DMS 273 (cell line): ENCODE results near the gene LRCH4.

Experiments
- DNase-seq: peaks from one replicate; lab custom pipeline; 2025; ENCODE audit not compliant: unreplicated experiment; lab: John Stamatoyannopoulos, UW

Gene LRCH4

GRCh38 chr7:100606313-100606712, 20.4 kb upstream of the LRCH4 start:
- DNase-seq, result no peak

DNA sequence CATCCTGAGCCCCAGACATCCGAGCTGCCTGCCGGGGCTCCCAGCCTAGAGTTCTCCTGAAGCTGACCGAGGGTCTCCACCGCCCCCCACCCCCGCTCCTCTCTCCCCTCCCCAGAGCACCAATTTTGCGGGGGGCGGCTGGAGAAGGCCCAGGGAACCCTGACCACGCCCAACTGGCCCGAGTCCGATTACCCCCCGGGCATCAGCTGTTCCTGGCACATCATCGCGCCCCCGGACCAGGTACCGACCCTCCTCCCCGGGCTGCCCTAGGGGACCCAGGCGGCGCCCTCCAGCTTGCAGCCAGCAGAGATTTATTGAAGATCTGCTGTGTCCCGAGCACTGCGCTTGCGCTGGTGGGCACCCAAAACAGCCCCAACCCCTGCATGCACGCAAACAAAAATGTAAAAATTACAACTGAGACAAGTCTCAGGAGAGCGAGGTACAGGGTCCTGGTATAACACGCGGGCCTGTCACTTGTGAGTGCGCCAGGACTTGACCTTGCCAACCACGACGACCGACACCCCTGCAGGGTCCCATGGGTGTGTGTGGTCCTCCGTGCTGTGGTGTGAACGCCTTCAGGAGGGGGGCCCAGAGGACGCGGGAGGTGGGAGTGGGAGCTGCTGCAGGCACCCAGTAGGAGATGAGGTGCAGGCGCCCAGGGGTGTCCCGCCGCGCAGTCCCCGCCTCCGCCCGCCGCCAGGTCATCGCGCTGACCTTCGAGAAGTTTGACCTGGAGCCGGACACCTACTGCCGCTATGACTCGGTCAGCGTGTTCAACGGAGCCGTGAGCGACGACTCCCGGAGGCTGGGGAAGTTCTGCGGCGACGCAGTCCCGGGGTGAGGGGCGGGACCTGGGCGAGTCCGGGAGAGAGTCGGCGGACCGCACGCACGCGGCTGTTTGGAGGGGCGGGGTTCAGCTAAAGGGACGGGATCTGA, 19.3 kb upstream of the LRCH4 start:
- DNase-seq, result no peak

DNA sequence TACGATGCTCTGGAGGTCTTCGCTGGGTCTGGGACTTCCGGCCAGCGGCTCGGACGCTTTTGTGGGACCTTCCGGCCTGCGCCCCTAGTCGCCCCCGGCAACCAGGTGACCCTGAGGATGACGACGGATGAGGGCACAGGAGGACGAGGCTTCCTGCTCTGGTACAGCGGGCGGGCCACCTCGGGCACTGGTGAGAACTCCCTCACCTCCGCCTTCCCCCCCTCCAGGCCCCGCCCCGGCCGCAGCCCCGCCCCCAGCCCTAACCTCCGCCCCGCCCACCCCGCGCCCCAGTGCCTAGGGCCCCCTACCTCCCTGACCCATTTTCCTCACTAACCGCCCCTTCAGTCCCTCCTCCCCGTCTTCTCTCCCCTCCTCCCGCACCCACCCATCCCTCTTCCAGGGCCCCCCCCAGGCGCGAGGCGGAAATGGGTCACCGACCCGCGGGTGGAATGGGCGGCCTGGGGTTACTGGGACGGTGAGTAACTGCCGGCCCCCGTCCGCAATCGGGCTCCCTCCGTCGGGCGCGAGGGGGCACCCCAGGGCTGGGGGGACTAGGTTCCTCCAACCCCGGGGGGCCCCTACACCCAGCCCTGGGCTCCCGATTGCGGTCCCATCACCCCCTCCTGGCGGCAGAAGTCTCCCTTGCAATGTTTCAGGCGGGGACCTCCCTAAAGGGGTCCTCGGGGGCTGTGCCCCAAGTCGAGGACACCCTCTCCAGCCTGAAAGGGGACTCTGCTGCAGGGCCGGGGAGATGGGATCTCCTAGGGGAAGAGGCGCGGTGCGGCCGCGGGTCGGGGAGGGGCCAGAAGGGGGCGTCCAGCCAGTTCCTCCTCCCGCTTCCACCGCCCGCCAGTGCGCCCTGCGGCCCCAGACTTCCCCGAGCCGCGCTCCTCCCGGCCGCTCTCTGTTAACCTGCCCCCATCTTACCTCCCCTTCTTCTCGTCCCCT, 18.4 kb upstream of the LRCH4 start:
- peak; percentile 84 for DNase-seq

GRCh38 chr7:100603726-100604027, 17.7 kb upstream of the LRCH4 start:
- no peak for DNase-seq

DNA sequence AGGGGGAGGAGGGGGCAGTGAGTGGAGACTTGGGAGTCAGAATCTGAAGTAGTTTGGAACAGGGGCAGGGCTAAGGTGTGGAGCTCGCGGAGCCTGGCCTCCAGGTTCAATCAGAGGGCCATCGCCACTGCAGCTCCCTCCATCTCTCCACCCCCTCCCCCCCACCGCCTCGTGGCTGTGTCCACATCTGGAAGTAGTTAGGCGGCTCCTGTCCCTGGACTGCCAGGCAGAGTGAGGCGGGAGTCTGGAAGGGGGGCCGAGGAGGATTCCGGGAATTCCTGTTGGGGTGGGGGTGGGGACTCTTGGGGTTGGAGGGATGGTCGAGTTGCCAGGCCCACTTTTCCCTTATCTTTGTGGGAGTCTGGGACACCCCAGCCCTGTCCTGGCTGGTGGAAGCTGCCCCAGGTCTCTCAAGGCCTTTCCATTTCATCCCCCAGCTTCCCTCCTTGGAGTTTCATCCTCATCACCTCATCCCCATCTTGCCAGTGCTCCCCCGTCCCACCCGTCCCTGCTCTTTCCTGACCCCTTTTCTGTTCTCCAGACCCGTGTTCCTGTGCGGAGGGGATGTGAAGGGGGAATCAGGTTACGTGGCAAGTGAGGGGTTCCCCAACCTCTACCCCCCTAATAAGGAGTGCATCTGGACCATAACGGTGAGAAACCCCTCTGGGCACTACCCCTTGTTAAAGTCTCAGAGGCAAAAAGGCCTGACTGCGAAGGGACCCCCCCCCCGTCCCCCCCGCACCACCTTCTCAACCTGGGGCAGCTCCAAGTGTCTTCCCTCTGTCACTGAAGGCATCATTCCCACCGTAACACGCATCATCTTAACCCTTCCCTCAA, 17.2 kb upstream of the LRCH4 start:
- peak; percentile 60 for DNase-seq

- DNase-seq, result no peak
Measured at GRCh38 chr7:100600730-100601038, 14.8 kb upstream of the LRCH4 start.

DNA sequence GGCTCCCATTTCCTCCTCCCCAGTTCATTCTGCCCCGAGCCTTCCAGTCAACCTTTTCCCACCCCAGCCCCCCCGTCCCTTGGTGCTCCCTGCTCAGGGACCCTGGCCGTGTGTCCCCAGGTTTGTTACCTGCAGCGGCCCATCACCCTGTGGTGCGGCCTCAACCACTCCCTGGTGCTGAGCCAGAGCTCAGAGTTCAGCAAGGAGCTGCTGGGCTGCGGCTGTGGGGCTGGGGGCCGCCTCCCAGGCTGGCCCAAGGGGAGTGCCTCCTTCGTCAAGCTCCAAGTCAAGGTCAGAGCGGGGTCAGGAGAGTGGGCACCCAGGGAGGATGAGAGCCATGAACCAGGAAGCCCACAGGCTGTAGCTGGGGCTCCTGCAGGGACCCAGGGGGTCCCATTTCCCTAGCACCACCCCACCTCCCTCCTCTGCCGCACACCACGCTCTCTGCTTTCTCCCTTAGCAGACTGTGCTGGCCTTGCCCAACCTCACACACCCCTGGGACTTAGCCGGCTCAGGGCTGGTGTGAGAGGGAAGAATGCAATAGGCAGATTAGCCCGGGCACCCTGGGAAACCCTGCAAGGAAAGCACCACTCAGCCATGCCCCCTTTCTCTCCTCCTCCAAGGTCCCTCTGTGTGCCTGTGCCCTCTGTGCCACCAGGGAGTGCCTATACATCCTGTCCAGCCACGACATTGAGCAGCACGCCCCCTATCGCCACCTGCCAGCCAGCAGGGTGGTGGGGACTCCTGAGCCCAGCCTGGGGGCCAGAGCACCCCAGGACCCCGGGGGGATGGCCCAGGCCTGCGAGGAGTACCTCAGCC, 14.2 kb upstream of the LRCH4 start:
- DNase-seq, result no peak

DNA sequence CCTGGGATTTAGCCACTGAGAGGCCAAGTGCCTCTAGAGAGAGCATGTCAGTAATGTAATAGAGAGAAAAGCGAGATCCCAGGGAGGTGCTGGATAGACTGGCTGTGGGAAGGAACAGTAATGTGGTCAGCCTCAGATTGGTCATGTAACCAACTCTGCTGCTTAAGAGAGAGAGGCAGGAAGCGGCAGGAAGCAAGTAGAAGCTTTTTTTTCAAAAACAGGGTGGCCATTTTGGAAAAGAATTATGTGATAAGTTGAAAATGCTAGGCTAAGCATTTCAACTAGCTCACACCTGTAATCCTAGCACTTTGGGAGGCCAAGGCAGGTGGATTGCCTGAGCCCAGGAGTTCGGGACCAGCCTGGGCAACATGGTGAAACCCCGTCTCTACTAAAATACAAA, 12.5 kb upstream of the LRCH4 start:
- DNase-seq, result no peak

- DNase-seq, result no peak
Measured at GRCh38 chr7:100595188-100595587, 9.3 kb upstream of the LRCH4 start.

DNA sequence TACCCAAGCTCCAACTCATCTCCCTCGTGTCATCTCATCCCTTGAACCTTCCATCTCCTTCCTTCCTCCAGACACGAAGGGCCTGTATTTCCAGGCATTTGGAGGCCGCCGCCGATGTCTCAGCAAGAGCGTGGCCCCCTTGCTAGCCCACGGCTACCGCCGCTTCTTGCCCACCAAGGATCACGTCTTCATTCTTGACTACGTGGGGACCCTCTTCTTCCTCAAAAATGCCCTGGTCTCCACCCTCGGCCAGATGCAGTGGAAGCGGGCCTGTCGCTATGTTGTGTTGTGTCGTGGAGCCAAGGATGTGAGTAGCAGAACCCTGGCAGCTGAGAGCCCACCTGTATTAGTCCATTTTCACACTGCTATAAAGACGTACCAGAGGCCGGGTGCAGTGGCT, 5.7 kb upstream of the LRCH4 start:
- no peak for DNase-seq

DNA sequence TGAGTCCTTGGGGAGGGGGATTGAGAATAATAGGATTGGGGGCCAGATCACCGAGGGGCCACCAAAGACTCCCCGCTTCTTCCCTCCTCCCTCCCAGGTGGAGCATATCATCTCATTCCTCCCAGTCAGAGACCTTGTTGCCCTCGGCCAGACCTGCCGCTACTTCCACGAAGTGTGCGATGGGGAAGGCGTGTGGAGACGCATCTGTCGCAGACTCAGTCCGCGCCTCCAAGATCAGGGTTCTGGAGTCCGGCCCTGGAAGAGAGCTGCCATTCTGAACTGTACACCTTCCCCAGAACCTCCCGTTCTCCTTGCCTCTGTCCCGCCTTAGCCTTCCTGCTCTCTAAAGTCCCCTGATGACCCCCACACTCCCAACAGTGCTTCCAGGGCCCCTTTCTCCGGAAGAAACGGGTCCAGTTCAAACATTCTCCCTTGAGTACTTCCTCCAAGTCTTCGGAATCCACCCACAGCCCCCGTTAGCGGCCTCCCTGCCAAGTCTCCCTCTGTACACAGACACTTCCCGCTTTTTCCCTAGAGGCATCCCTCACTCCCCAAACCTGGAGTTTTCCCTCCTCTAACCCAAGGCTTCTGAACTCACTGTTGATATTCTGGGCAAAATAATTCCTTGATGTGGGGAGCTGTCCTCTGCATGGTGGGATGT, 4.3 kb upstream of the LRCH4 start:
- no peak for DNase-seq

DNA sequence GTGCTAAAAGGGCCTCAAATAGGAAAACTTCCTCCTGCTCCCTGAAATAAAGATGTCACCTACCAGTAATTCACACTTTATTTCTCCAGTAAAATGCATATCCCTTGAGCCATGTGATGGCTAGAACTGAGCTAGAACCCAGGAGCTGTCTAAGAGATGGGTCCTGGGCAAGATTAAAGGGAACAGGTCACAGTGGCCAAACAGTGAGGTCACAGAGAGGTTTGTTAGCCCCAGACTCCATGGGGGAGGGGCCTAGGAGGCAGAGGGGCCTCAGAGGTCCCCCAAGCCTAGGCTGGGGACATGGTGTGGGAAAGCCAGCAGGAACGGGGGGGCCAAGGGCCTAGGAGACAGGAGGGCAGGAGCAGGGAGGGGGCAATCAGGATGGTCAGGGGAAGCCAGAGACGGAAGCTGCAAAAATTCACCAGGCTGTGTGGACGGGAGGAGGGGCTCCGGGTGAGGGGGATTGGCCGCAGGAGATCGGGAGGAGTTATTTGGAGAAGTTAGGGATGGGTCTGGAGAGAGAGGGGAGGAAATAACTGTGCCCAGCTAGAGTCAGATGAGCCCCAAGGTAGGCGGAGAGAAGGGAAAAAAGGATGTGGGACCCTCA, 3.5 kb upstream of the LRCH4 start:
- no peak for DNase-seq

GRCh38 chr7:100588438-100588837, 2.5 kb upstream of the LRCH4 start:
- DNase-seq, result peak; percentile 50

GRCh38 chr7:100586266-100587025, 517 bp upstream of the LRCH4 start, which contains the start of gene FBXO24:
Gene FBXO24, plus strand, starts transcription at chr7:100586328. Its CDS starts 298 bp downstream, at chr7:100586626.
- peak; percentile 100 for DNase-seq

DNA sequence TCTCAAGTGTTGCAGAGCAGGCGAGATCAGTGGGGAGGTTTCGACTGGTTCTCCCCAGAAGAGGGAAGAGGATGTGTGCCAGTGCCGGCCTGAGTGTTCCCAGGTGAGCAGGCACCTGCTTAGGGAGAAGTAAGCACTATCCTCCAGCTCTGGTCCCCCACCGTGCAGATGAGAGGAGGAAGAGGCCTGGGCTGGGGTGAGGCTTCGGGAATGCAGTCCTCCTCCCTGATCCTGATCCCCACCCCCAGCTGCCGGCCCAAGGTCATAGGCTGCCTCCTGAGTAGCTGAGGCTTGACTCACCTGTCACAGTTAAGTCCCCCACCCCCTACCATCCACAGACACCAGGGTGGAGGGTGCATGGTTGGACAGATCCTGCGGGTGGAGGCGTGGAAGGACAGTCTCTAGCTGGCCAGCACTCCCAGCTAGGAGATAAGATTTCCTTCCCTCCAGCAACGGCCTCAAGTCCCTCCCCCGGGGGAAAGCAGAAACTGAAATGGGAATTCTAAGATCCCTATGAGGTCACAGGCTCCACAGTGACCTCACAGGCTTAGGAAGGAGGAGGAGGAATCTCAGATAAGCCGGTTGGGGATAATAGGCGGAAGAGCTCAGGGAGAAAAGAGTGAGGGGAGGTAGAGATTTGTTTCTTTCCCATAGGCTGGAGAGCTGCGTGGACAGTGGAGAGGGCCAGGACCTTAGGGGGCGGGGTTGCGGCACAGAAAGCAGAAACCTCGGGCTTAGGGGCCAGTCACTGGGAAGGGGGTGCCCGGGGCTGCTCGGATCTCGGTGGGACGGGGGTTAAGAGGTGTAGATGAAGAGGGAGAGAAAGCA, 1.0 kb downstream of the LRCH4 start:
- DNase-seq, result peak; percentile 70

DNA sequence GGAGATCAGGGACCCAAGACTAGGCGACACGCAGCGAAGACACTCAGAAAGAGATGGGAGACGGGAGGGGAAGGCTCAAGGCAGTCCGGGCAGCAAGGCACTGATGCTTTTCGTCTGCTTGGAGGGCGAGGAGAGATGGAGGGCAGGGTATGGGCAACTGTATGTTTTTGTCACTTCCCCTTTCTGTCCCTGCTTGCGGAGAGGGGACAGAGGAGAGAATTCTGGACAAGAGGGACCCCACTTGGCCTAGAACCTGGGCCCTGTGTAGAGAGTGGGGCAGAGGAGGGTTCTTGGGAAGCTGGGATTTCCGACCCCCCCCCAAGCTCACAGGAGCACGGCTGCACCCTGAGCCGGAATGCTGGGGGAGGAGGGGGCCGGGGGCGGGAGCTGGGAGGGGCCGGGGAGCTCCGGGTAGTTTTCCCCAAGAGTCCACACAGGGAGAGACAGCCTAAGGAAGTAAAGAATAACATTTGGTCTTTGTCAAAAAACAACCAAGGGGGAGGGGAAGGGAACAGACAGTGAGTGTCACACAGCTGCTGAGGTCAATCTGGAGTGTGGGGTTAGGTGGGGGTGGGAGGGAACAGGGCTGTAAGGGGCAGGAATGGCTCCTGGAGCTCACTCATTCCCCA, 1.8 kb downstream of the LRCH4 start:
- peak; percentile 52 for DNase-seq
